GM12878 (cell line): ENCODE data around the gene CYP1B1. TPM values are rescaled to one million over a fixed set of nuclear protein-coding genes. Genes with fewer than 3 reads are reported as not detected.

Experiments
- BMI1 ChIP-seq: fragments of 450-650 bp; IDR thresholded peaks from 2 replicates; pipeline ENCODE4 v1.6.1; 2016; ENCODE audit warnings: mild to moderate bottlenecking, moderate library complexity, borderline replicate concordance
- CHD4 ChIP-seq: fragments of 200-600 bp; sonication (generic); IDR thresholded peaks from 2 replicates; pipeline ENCODE4 v1.6.1; 2016; ENCODE audit warnings: mild to moderate bottlenecking
- E4F1 ChIP-seq: fragments of 450-650 bp; IDR thresholded peaks from 2 replicates; pipeline ENCODE4 v1.6.1; 2018; ENCODE audit warnings: borderline replicate concordance, mild to moderate bottlenecking; ENCODE audit not compliant: partially characterized antibody
- ESRRA ChIP-seq: IDR thresholded peaks from 2 replicates; pipeline ENCODE4 v1.6.1; 2012; ENCODE audit warnings: mild to moderate bottlenecking, low read length, improper control_type of control experiment
- FOS ChIP-seq: IDR thresholded peaks from 3 replicates; pipeline ENCODE4 v1.6.1; 2011; ENCODE audit warnings: borderline replicate concordance; ENCODE audit not compliant: insufficient read length; ENCODE audit errors: extremely low read depth
- IKZF2 ChIP-seq, 2 experiments: fragments of 450-650 bp; IDR thresholded peaks; 2 replicates each; pipeline ENCODE4 v1.6.1; 2017; ENCODE audit warnings: mild to moderate bottlenecking in 2 of 2, moderate library complexity in 2 of 2
- MEF2B ChIP-seq: fragments of 450-650 bp; IDR thresholded peaks from 2 replicates; pipeline ENCODE4 v1.6.1; 2018; ENCODE audit warnings: mild to moderate bottlenecking, moderate library complexity; ENCODE audit not compliant: partially characterized antibody, poor library complexity, severe bottlenecking
- NR2F1 ChIP-seq: fragments of 450-650 bp; conservative IDR thresholded peaks from 2 replicates; pipeline ENCODE4 v1.6.1; 2017; ENCODE audit warnings: mild to moderate bottlenecking
- POLR2A ChIP-seq: IDR thresholded peaks from 2 replicates; pipeline ENCODE4 v1.6.1; 2011; ENCODE audit warnings: low read depth, mild to moderate bottlenecking, low read length
- POLR2AphosphoS2 ChIP-seq: IDR thresholded peaks from 2 replicates; pipeline ENCODE4 v1.6.1; 2011; ENCODE audit warnings: low read depth, mild to moderate bottlenecking, low read length, improper control_type of control experiment, moderate library complexity
- RB1 ChIP-seq: fragments of 450-650 bp; formaldehyde crosslinking; IDR thresholded peaks from 2 replicates; pipeline ENCODE4 v1.6.1; 2017; ENCODE audit warnings: mild to moderate bottlenecking, borderline replicate concordance
- SMARCA5 ChIP-seq: fragments of 450-650 bp; IDR thresholded peaks from 2 replicates; pipeline ENCODE4 v1.6.1; 2017; ENCODE audit warnings: mild to moderate bottlenecking
- SREBF2 ChIP-seq: IDR thresholded peaks from 2 replicates; pipeline ENCODE4 v1.6.1; 2012; ENCODE audit warnings: mild to moderate bottlenecking, low read length
- SUZ12 ChIP-seq: fragments of 200-600 bp; sonication (generic); IDR thresholded peaks from one replicate; pipeline ENCODE4 v1.6.1; 2018; ENCODE audit warnings: antibody characterized with exemption, mild to moderate bottlenecking; ENCODE audit not compliant: unreplicated experiment
- TARDBP ChIP-seq: IDR thresholded peaks from 2 replicates; pipeline ENCODE4 v1.6.1; 2016; ENCODE audit warnings: borderline replicate concordance
- TCF3 ChIP-seq: IDR thresholded peaks from 2 replicates; pipeline ENCODE4 v1.6.1; 2012; ENCODE audit warnings: low read depth, mild to moderate bottlenecking, low read length, borderline replicate concordance; ENCODE audit not compliant: insufficient read depth
- ZNF622 ChIP-seq: fragments of 450-650 bp; IDR thresholded peaks from 2 replicates; pipeline ENCODE4 v1.6.1; 2017; ENCODE audit warnings: mild to moderate bottlenecking, inconsistent platforms
- polyA plus RNA-seq, 11 experiments: library from polyadenylated mRNA; depleted of rRNA in 4 of 11; unstranded in 6 of 11; stranded (reverse) in 5 of 11; fragments of >200 nt; fragmentation: Nextera tagmentation in 4 of 11; fragmentation: Illumina TruSeq in 1 of 11; extraction: Ambion mirVana in 4 of 11; extraction: Trizol in 1 of 11; gene quantifications; 1 replicate in 1 of 11; 2 replicates in 10 of 11; pipeline versions ENCODE4 v1.2.1 to v1.2.3, GENCODE V29; 2011 to 2016; ENCODE audit warnings: inconsistent platforms in 2 of 11, missing spikeins in 2 of 11, low read depth in 1 of 11
- total RNA-seq, 4 experiments: library from RNA; depleted of rRNA in 3 of 4; stranded (reverse); fragments of >200 nt in 3 of 4; fragmentation: Illumina TruSeq in 1 of 4; extraction: Trizol in 1 of 4; gene quantifications; 2 replicates each; pipeline versions ENCODE4 v1.2.1 to v1.2.3, GENCODE V29; 2013 to 2021
- TF ChIP-seq, protein P1 (sequence below): fragments of 150-350 bp; IDR thresholded peaks from 2 replicates; pipeline ENCODE4 v1.6.1; 2014; ENCODE audit warnings: mild to moderate bottlenecking, low read depth, low read length
- TF ChIP-seq, protein P2 (sequence below): IDR thresholded peaks from 2 replicates; pipeline ENCODE4 v1.6.1; 2012; ENCODE audit warnings: low read depth, low read length, improper control_type of control experiment
- TF ChIP-seq, protein P3 (sequence below): IDR thresholded peaks from 2 replicates; pipeline ENCODE4 v1.6.1; 2012; ENCODE audit warnings: mild to moderate bottlenecking, low read depth, low read length
- TF ChIP-seq, protein P4 (sequence below): IDR thresholded peaks from 2 replicates; pipeline ENCODE4 v1.6.1; 2011; ENCODE audit warnings: borderline replicate concordance, low read depth, mild to moderate bottlenecking, moderate library complexity, mixed read lengths, low read length; ENCODE audit not compliant: insufficient read depth; ENCODE audit errors: extremely low read length

The CYP1B1 gene
- total and polyA plus RNA-seq, 10 of the 15 experiments (the other 5 are each of a cell fraction or from before 2014, with no cell fraction given), result 0.35 to 29.7 (median 3.4) TPM

DNA sequence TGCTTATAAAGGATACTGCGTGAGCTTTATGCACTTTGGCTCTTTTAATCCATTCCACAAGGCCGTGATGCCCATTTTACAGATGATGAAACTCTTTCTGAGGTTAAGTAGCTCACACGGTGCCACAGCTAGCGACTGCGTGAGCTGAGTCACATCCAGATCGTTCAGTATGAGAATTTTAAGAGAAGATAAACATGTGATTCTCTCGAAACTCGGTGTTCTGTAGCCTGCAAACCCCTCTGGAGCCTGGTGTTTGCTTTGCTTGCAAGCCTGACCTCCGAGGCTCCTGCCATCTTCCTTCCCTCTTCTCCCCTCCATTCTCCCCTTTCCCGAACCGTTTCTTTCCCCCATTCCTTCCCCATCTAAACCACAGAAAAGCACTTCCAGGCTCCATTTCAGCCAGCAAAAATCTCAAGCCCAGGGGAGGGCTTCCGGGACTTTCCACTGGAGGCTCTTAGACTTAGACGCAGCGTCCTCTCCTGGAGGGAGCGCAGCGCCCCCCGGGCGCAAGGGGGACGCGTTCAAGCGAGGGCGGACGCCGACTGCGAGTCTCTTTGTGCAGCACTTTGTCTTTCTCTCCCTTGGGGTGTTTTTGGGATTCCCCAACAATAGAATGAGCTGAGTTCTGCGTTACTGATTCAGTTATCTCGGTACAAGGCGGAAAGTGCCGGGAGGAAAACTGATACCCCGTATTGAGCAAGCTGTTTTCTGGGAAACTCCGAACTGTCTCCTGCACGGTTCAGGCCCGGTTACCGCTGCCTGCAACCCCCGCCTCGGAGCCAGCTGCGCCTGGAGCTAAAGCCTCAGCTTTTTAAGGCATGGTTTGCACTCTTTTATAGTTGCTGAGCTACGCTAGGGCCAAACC is 38.0 kb downstream of the CYP1B1 start (continued):
- TF ChIP-seq, protein P1, sequence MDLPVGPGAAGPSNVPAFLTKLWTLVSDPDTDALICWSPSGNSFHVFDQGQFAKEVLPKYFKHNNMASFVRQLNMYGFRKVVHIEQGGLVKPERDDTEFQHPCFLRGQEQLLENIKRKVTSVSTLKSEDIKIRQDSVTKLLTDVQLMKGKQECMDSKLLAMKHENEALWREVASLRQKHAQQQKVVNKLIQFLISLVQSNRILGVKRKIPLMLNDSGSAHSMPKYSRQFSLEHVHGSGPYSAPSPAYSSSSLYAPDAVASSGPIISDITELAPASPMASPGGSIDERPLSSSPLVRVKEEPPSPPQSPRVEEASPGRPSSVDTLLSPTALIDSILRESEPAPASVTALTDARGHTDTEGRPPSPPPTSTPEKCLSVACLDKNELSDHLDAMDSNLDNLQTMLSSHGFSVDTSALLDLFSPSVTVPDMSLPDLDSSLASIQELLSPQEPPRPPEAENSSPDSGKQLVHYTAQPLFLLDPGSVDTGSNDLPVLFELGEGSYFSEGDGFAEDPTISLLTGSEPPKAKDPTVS, result no peak
- TF ChIP-seq, protein P2, sequence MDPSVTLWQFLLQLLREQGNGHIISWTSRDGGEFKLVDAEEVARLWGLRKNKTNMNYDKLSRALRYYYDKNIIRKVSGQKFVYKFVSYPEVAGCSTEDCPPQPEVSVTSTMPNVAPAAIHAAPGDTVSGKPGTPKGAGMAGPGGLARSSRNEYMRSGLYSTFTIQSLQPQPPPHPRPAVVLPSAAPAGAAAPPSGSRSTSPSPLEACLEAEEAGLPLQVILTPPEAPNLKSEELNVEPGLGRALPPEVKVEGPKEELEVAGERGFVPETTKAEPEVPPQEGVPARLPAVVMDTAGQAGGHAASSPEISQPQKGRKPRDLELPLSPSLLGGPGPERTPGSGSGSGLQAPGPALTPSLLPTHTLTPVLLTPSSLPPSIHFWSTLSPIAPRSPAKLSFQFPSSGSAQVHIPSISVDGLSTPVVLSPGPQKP, result 0 out of 2 replicates have a peak, but pooled peaks have one; percentile 24
- TF ChIP-seq NR2F1, result 0 out of 2 replicates have a peak, but pooled peaks have one; percentile 17
- peak; percentile 57 for TF ChIP-seq POLR2A
- TF ChIP-seq ZNF622, result no peak
- TF ChIP-seq RB1, result no peak
- no peak for TF ChIP-seq TARDBP
- TF ChIP-seq MEF2B, result peak; percentile 95
- TF ChIP-seq, protein P3, sequence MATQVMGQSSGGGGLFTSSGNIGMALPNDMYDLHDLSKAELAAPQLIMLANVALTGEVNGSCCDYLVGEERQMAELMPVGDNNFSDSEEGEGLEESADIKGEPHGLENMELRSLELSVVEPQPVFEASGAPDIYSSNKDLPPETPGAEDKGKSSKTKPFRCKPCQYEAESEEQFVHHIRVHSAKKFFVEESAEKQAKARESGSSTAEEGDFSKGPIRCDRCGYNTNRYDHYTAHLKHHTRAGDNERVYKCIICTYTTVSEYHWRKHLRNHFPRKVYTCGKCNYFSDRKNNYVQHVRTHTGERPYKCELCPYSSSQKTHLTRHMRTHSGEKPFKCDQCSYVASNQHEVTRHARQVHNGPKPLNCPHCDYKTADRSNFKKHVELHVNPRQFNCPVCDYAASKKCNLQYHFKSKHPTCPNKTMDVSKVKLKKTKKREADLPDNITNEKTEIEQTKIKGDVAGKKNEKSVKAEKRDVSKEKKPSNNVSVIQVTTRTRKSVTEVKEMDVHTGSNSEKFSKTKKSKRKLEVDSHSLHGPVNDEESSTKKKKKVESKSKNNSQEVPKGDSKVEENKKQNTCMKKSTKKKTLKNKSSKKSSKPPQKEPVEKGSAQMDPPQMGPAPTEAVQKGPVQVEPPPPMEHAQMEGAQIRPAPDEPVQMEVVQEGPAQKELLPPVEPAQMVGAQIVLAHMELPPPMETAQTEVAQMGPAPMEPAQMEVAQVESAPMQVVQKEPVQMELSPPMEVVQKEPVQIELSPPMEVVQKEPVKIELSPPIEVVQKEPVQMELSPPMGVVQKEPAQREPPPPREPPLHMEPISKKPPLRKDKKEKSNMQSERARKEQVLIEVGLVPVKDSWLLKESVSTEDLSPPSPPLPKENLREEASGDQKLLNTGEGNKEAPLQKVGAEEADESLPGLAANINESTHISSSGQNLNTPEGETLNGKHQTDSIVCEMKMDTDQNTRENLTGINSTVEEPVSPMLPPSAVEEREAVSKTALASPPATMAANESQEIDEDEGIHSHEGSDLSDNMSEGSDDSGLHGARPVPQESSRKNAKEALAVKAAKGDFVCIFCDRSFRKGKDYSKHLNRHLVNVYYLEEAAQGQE, result no peak
- no peak for TF ChIP-seq E4F1
- no peak for TF ChIP-seq CHD4
- TF ChIP-seq ESRRA, result no peak
- no peak for TF ChIP-seq BMI1
- peak; percentile 86 for TF ChIP-seq IKZF2 (IDR thresholded peaks at IDR 0.05)
- no peak for TF ChIP-seq SREBF2
- TF ChIP-seq POLR2AphosphoS2, result no peak
- TF ChIP-seq, protein P4, sequence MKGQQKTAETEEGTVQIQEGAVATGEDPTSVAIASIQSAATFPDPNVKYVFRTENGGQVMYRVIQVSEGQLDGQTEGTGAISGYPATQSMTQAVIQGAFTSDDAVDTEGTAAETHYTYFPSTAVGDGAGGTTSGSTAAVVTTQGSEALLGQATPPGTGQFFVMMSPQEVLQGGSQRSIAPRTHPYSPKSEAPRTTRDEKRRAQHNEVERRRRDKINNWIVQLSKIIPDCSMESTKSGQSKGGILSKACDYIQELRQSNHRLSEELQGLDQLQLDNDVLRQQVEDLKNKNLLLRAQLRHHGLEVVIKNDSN, result no peak
- no peak for TF ChIP-seq TCF3
- TF ChIP-seq SMARCA5, result peak; percentile 94
- TF ChIP-seq FOS, result no peak
- no peak for TF ChIP-seq SUZ12
